HG02852 (cell line): ENCODE results near the gene NELL1.

ENCODE experiments used
- ATAC-seq: cut with Tn5 transposase; IDR thresholded peaks from one replicate; pipeline ENCODE4 v1.9.1; 2021; ENCODE audit warnings: mild to moderate bottlenecking, moderate library complexity; ENCODE audit not compliant: unreplicated experiment

NELL1 gene

DNA sequence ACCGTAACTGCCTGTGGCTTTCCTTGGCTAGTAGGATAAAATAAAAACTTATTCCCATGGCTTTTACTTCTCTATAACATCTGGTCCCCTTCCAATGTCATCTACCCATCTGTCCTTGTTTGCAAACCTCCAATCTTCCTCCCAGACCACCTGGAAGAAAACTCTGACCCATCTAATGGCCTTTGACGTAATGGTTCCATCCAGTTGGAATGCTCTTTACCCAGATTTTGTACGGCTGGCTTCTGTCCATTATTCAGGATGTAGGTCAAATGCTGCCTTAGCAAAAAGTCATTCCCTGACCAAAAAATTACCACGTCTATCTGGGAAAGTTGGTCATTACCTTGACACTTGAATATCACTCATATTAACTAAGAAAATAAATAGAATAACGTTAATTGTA, 945.6 kb downstream of the NELL1 start:
- ATAC-seq, result no peak

DNA sequence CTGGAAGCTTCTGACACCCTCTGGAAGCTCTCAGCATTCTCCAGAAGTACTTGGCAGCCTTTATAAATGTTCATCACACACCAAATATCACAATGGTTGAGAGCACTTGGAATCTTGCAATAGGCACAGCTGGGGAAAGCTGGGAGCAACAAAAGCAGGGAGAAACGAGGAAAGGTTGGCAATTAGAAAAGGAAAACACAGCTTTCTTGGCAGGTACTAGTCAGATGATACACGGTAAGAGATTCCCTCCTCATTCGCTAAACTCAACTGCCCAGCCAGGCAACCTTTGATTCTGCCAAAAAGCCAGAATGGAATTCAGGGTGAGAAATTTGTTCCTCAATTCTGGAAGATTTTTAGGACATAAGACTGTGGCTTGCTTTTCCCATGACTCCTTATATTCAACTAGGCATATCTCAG, 946.6 kb downstream of the NELL1 start:
- ATAC-seq, result no peak

DNA sequence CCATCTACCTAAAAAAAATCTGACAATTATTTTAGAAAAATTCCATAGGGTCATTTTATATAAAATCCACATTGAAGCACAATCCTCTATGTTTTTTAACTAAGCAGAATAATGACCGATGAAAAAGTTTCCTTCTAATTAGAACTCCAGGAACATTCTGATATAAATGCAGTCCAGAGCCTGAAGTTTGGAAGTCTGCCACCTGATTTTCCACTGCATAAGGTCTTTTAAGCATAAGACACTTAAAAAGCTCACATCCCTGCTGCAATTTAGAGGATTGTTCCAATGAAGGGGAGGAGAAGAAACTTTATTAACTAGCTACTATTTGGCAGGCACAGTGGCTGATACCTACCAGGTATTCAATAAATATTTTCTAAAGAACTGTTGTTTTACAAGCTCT, 953.2 kb downstream of the NELL1 start:
- ATAC-seq, result no peak

DNA sequence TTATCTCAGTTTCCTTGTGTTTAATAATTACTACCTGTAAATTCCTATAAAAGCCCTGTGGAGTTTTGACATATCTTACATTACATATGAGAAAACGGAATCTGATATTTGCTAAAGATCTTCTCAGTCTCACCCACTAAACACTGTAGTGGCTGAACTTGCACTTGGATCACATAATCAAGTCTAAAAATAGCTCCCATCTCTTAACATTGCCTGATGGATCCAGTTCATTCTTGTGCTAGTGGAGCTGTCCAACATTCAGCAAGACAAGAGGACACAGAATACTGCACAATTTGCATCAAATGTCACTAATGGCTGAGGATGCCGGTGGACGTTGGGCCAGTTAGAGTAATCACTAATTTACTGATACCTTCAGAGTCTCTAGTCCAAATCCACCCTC, 953.6 kb downstream of the NELL1 start:
- no peak for ATAC-seq
